Activated gamma-delta T cell treated with Interleukin-2 at 50 U/mL for 16 hours (primary cell): ENCODE results near the gene TRAF6.
"Not testable (repeated sequence)": the region's sequence is repeated elsewhere in the genome, so short reads cannot be mapped to it uniquely, and the experiment has no call there.

Experiments
- DNase-seq: peaks from one replicate; pipeline ENCODE4 v3.0.0-alpha.2; 2020

Gene TRAF6

DNA sequence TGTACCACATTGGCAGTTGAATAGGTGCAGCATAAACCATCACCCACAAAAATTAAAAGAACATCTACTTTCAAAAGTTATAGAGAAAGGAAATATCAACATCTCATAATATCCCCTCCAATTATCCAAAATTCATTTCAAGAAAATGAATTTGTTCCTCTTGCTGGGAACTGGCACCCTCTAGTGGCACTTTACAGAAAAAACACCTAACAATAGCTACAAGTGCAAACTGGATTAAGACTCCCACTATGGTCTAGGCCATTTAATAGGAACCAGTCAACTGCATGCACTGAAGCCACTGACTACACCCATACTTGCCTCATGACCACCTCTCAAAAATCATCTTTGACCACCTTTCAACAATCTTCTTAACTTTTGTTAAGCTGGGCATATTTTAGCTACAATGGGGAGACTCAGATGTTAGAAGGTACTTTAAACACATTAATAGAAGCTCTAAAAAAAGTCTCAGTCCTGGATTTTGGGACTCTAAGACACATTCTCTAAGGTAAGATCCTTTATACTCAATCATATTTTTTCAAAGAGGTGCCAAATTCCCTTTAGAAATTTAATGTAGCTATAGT lies 17.3 kb downstream of the TRAF6 start:
- DNase-seq: peak; percentile 38

DNA sequence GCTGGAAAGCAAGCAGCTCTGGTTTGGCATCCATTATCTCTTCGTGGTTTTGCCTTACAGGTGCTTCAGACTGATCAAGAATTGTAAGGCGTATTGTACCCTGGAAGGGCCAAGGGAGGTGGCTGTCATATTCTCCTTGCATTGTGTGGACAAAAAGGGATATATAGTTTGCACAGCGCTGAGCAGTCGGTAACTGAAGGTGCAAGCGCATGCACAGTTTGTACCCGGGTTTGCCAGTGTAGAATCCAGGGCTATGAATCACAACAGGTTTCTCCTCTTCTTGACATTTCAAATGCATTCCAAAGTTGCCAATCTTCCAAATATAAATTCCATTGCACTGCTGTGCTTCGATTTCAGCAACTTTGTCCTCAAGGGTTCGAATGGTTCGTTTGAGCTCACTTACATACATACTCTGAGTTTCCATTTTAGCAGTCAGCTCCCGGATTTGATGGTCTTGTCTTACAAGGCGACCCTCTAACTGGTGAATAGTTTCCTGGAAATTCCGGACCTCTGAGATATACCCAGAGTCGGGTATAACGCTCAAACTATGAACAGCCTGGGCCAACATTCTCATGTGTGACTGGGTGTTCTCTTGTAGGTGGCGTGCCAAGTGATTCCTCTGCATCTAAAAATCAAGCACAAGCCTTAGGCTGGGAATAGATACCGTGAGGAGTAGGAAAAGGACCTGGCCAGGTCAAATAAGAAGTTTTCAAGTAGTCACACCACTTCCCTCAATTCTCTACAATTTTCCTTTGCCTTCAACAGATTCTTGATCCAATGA lies 19.9 kb downstream of the TRAF6 start:
- DNase-seq: no peak

DNA sequence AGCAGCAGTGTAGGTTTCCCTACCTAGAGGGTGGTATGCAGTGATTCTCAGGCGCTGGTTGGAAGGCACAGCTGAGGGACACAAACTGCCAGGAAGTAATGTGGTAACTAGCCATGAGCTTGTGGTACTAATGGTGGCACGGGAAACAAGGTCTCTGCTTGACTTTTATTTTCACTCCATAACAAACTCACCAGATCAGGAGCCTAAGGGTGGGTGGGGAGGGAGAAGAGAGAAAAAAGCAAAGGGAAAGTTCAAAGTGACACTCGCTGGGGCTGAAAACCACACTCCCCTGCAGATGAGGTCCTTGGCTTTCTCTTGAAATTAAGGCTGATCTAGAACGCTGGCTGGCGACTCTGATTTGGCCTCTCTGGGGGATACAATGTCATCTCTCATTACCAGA lies 22.0 kb downstream of the TRAF6 start:
- no peak for DNase-seq

DNA sequence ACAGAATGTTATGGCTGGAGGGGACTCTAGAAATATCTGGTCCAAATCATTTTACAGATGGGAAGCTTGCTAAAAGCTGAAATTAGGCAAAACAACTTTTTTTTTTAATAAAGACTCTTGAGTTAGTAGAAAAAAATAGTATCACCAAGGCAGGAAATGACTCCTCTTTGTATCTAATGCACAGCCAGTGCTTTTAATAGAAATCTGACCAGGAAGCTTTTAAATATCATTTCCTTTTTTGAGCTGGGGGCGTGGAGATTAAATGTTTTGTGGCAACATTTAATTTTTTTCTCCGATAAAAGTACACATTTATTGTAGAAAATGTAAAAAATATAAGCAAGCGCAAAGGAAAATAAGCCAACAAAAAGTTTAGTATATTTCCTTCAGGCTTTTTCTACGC lies 22.5 kb downstream of the TRAF6 start:
- no peak for DNase-seq

DNA sequence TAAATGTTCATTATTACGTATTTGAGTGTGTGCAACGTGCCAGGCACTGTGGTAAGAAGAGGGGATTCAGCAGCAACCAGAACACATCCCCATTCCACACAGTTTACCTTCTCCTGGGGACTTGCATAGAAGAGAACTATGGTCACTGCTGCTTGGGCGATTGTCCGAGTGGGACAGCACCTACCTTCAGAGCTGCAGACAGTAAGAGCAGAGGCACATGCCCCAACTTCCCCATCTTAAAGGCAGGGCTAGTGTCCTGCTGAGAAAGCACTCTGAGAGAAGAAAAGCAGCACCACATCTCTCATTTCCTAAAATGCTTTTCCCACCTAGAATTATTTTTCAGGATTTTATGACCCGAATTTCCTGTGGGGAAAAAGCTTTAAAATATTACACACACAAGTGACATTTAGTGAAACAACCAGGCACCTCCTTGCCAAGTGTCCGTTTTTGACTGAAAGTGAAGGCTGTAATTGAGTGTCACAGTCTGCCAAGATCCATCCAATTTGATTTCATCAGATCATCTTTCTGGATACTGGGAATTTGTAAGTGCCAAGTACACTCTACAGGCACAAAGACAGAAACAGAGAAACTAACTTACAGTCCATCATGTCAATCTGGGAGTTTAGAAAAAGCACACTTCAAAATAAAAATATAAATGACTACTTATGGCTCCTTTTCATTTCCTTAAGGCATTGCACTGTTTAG lies 24.6 kb downstream of the TRAF6 start:
- no peak for DNase-seq

DNA sequence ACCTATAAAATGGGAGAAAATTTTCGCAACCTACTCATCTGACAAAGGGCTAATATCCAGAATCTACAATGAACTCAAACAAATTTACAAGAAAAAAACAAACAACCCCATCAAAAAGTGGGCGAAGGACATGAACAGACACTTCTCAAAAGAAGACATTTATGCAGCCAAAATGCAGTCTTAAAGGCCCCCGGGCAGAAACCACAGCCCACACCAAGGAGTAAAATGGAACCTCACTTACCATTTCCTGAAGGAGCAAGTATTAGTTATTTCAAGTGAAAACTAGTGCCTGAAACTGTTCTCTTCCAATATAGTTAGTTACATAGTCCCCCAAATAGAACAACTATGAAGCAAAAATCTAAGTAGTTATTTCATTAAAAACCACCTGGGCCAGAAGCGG lies 27.0 kb downstream of the TRAF6 start:
- DNase-seq: not testable (repeated sequence)

DNA sequence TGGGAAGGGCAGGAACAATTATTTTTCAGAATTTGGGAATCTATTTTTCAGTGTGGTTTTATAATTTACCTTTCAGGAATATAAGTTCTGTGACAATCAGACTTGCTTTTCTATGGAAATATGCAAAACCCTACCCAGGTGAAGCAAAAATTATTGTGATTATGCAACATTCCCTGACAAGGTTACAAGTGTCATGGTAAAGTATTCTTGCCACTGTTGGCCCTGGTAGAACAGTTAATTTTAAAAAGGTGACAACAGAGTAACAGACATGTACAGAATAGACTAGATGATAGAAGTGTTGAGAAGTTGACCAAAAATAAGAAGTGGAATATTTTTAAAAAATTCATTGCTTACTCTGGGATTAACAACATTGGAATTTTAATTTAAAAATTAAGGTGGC lies 29.2 kb downstream of the TRAF6 start:
- DNase-seq: no peak

DNA sequence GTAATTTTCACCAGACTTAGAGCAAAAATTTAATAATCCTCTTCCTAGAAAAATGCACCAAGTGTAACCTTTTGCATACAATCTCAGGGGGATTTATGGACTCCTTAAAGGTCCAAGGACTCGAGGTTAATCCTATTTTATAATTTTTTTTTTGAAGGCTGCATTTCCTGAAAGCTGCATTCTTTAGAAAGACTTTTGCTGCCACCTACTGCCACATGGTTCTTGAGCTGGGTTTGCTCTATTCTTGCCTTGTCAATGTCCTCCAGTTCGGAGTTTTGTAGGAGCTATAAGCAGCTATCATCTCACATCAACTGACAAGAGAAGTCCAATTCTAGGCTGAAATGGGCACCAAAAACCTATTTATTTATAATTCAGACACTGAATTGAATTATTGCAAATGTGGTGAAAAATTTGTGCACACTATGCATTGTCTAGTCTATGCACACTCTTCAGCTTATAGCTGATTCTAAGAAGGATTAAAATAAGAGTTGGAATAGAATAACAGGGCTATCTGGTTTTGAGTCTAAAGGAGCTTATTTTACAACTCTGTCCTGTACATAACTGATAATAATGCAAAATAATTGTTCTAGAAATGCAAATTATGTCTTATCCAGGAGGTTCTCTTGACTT lies 31.3 kb downstream of the TRAF6 start:
- no peak for DNase-seq

DNA sequence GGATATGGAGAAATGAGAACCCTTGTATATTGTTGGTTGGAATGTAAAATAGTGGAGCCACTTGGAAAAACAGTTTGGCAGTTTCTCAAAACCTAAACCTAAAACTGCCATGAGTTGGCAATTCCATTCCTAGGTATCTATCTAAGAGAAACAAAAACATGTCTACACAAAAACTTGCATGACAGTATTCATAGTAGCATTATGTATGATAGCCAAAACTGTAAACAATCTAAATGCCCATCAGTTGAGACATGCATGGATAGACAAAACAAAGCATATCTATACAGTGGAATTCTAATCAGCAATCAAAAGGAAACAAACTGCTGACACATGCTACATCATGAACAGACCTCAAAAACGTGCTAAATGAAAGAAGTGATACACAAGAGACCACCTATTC lies 34.9 kb downstream of the TRAF6 start:
- no peak for DNase-seq

DNA sequence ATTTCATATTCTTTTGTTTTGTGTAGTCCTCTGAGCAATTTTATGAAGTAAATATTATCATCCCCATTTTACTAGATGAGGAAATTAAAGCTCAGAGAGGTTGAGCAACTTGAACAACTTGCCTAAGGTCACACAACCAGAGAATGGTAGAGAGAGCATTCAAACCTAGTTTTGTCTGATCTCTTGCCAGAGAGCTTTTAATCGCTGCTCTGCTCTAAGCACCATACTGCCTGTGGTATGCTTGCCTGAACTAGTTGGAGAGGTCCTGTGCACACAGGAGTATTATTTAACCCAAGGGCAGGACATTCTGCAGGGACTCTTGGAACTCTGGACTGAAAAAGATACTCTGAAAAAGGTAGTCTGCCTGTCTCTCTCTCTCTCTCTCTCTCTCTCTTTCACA lies 38.5 kb downstream of the TRAF6 start:
- DNase-seq: no peak

DNA sequence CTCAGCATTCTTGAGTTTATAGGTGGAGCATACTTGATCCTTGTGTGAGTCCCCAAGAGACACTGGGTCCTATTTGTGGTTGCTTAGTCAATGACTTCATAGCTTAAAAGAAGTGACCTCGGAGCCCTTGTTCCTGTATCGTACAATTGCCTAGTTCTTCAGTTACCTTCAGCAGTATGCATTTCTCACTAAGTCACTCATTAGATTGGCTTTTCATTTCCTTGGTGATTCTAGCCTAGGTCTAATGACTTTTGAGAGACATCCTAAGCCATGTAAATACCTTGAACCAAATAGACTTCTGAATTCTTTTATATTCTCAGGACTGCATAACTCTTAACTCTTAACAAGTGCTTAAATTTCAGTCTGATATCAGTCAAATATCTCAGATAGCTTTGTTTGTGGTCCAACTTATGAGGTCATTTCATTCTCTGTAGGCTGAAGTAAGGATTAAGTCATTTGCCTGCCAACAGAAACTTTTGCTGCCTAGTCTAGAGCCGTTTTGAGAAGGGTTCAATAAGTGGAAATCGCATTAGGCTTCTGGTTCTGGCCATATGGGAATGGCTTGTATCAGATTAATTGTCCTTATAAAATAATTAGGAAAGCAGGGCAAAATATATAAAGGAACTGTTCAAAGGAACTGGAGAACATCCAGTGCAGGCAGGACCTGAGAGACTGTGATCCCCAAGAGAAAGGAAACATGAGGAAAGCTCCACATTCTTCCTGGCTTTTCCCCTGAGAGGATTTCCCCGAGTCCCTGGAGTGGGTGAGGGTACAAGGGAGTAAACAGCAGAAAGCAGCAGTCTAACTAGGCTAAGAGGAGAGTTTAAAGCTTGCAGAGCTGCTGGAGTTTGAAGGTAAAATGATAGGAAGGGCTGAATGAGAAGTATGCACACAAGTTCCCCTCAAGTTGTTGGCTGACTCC lies 39.9 kb downstream of the TRAF6 start:
- no peak for DNase-seq

DNA sequence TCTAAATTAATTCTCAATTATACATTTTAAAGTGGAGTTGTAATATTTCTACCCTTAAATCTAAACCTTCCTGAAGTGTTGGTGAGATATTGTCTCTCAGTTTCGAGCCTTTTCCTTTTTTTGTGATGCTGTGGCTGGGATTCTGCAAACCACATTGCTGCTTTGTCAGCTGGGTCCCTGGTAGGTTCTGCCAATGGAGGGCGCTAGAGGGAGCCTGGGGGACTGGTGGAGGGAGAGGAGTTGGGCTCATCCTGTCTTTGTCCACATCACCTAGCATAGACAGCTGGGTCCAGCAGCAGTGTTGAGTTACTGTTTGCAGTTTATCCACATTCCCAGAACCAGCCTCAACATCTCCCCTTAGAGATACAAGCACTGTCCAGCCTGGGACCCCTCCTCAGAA lies 41.0 kb downstream of the TRAF6 start:
- DNase-seq: no peak

DNA sequence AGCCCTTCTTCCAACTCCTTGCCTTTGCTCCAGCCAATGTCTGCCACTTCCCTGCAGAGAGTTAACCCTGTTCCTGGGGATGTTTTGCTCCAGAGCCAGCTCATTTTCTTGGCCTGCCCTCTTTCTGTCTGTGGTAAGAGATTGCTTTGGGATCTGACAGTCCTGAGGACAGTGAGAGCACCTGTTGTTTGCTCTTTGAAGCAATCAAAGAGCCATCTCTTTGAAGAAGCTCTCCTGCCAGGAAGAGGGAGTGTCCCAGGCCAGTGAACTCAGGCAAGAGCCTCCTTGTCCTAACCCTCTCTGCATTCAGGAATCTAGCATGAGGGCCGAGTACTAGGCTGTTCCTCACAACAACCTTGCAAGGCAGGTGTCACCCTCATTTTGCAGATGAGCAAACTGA lies 42.2 kb downstream of the TRAF6 start:
- DNase-seq: no peak

DNA sequence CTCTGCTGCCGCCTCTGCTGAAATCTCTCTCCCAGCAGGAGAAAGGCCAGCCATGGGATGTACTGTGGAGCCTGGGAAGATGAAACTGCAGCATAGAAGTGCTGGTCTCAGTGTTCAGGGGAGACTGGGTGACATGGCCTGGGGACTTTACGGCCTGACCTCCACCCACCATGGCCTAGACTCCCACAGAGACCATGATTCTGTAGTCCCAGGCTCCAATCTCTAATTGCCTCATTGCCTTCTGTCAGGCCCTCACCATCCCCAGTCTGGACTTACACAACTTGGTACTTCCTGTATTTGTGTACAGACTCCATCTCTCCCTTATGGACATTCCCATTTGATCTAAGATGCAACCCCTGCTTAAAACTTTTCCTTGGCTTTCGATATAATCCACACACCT lies 43.1 kb downstream of the TRAF6 start:
- DNase-seq: no peak

DNA sequence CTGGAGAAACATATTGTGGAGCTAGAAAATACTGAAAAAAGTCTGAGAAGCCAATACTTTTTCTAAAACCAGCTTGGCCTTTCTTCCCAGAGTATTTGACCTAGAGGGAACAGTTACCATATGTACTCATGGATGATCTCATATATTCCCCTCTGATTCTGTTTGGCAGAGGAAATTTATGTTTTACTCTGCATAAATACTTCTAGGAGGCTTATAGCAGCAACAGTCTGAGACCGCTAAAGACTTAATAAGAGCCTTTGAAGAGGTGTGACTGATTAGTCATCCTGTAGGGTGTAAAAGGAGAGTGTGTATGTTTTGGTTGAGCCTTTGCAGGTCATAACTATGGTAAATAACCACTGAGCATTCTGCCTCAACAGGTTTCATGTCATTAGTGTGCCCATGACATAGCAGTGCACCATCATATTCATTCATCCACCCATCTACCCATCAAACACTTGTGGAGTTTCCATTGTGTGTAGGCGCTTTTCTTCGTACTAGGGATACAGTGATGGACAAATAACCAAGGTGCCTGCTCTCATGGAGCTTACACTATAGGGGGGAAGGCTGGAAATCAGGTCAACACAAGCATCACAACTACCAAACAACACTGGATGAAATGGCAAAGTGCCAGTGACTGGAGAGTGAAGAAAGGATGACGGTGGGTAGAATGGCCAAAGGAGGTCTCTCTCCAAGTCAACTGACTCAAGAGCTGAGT lies 44.5 kb downstream of the TRAF6 start:
- DNase-seq: no peak

DNA sequence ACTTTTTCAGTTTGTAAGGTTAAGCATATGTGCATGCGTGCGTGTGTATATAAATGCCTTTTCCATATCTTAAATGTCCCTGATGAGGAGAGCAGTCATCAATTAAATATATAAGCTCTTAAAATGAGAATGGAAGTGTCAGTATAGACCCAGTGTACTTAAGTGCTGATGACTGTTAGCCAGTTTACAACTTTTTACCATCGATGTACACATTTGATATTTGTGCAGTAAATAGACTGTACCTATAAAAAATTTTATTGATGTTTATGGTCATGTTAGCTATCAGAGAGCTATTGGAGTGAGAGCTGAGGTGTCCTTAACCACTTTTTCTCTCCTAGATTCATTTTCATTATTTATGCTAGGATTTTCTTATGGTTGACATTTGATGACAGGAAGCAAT lies 45.4 kb downstream of the TRAF6 start:
- DNase-seq: no peak

DNA sequence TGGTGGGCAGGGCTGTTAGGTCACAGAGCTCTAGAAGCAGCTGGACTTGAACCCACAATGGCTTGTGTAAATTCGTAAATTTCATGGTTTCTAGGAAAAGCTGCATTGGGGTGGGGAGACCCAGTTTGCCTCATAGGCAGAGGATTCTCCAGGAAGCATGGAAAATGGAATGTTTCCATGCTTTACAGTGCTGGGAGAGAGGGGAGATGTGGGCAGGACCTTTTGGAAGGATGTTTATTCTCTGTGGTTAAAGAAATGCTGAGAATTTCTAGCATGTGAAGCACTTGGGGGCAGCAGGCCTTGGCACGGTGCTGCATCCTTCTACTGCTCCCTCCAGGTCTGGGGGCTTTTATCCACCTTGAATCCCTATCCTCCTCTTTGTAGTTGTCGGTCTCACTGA lies 46.3 kb downstream of the TRAF6 start:
- no peak for DNase-seq

DNA sequence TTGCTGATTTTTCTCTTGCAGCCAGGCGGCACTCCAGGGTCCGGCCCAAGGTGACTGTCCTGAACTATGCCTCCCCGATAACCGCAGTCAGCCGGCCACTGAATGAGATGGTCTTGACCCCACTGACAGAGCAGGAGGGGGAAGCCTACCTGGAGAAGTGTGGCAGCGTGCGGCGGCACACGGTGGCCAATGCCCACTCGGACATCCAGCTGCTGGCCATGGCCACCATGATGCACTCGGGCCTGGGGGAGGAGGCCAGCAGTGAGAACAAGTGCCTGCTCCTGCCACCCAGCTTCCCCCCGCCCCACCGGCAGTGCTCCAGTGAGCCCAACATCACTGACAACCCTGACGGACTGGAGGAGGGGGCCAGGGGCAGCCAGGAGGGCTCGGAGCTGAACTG lies 47.8 kb downstream of the TRAF6 start:
- no peak for DNase-seq

DNA sequence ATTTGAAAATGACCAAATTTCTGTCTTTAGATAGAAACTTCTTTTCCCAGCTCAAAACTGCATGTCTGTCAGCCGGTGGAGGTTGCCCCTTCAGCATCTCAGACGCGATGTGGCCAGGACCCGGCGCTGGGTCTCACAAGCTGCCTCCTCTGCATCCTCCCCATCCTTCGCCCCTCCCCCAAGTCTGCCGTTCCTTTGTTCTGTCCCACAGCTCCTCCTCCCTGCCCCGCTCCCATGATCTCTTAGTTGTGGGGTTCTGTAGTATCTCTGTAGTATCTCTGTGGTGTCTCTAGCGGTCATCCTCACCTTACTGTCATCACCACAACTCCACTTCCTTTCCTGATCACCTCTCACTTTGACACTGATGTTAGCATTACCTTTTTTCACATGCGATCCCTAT lies 49.9 kb downstream of the TRAF6 start:
- no peak for DNase-seq

DNA sequence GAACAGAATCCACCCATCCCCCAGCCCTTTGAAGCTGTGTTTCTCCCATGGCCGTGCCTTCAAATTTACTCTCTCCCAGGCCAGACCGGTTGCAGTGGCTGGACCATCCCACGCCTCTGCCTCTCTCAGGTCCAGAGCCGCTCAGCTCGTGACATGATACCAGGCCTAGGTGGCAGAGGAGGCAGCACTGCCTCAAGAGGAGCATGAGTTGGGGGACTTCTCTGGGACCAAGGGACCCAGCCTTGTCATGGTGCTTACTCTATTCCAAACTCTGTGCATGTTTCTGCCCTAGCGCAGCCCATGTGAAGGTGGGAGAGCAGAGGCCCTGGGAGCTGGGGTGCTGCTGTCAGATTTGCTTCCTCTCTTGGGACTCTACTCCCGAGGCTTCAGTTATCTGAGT lies 51.0 kb downstream of the TRAF6 start:
- no peak for DNase-seq

DNA sequence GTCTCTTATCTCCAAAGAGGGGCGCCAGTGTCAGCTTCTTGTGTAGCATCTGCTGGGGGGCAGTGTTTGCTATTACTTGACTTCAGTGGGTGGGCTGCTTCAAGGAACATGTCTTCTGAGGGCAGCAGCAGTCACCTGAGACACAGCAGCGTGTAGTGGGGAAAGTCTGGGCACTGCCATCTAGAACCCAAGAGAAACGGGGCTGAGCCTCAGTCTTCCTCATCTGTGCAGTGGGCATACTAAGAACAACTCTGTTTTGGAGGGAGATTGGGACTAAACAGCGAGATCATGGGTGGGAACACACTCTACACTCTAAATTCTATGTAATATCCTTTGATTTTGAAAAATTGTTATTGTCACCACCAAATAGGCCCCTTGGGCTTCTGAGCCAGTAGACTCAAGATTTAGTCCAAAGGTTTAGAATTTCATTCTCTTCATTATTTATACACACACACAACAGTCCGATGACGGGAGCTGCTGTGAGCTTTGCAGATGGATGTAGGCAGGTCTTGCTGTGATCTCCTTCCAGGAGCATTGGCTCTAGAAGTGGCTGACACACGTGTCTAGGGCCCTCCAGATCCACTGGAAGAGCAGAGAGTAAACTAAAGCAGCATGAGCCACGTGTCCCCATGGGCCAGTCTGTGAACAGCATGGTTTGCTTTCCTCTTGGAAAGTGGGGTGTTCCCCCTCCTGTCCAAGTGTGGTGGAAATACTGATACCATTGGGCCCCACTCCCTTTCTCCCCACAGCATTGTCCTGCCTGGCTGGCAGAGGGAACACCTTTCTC lies 51.8 kb downstream of the TRAF6 start:
- DNase-seq: no peak
